Activated T-helper 17 cell treated with anti-CD3 and anti-CD28 coated beads, Interleukin-2, amount 50 U/mL, for 72 hours (primary cell): ENCODE results near the gene POLR2M. TPM values are rescaled to one million over a fixed set of nuclear protein-coding genes. Genes with fewer than 3 reads are reported as not detected.

Source experiments
- total RNA-seq, 2 donors: library from RNA; stranded (reverse); gene quantifications; one replicate each; pipeline ENCODE4 v1.2.3, GENCODE V29; 2022

Gene POLR2M
- total RNA-seq, 2 donors from 2014 or later = 68.1 to 69.7 TPM

Other genes starting within 250 kb of the POLR2M start
- not detected for gene MYZAP, start 114.8 kb upstream of the POLR2M start, total RNA-seq